K562 (cell line): Measurements from ENCODE around the gene RAB40B. TPM values are rescaled to one million over a fixed set of nuclear protein-coding genes. Genes with fewer than 3 reads are reported as not detected.

Experiments
- ATAC-seq: fragments of 200-7000 bp; cut with Tn5 transposase; 3 replicates; pipeline ENCODE4 v1.9.1; 2020; ENCODE audit warnings: moderate library complexity
- BruUV-seq: library from RNA; stranded (reverse); fragments of 400-500 nt; replicated peaks from 2 replicates; lab custom pipeline; 2021; lab: Mats Ljungman, UMichigan
- CTCF ChIA-PET: fragments of 300-600 bp; formaldehyde crosslinking; extraction: SDS; loops from one replicate; lab custom pipeline; 2021; ENCODE audit warnings: low intra/inter-chr PET ratio; lab: Yijun Ruan, JAX
- POLR2A ChIA-PET: fragments of 300-600, 350-650 bp; sonication (Branson Sonifier 250); formaldehyde crosslinking; extraction: SDS; loops from one replicate; lab custom pipeline; 2021; ENCODE audit warnings: antibody characterized with exemption, inconsistent platforms; lab: Yijun Ruan, JAX
- DNase-seq, 4 experiments: peaks; one replicate each; pipeline versions ENCODE4 v3.0.0 to v3.0.0-alpha.2; 2011 to 2018; ENCODE audit warnings: low spot score in 3 of 4, mixed read lengths in 3 of 4; ENCODE audit errors: extremely low read depth in 1 of 4
- FAIRE-seq: peaks from 2 replicates; lab custom pipeline; 2011; peaks lifted over from hg19 to GRCh38; lab: Jason Lieb, UNC
- H2AFZ ChIP-seq: 2 replicates; pipeline ENCODE4 v1.6.0; 2011; ENCODE audit warnings: low read depth, low read length, control low read depth, inconsistent platforms
- H3K27ac ChIP-seq: fragments of 200-600 bp; 3 replicates; pipeline ENCODE4 v1.8.0; 2011; ENCODE audit warnings: low read depth, mild to moderate bottlenecking, control low read depth, inconsistent platforms, low read length, moderate library complexity, mixed read lengths; ENCODE audit errors: extremely low read depth
- H3K27me3 ChIP-seq, 2 experiments: fragments of 300-600 bp in 1 of 2; 2 replicates in 1 of 2; 3 replicates in 1 of 2; pipeline versions ENCODE4 v1.6.0 to v1.8.0; 2011; ENCODE audit warnings: inconsistent platforms in 2 of 2, low read length in 2 of 2, mild to moderate bottlenecking in 1 of 2, mixed read lengths in 1 of 2, moderate library complexity in 1 of 2; ENCODE audit not compliant: control insufficient read depth in 2 of 2, insufficient read depth in 2 of 2
- H3K36me3 ChIP-seq: fragments of 300-600 bp; 3 replicates; pipeline ENCODE4 v1.8.0; 2011; ENCODE audit warnings: mild to moderate bottlenecking, low read length, inconsistent platforms; ENCODE audit not compliant: control insufficient read depth, insufficient read depth
- H3K4me1 ChIP-seq, 2 experiments: fragments of 200-600 bp in 1 of 2; replicated peaks in 1 of 2; 2 replicates in 1 of 2; 3 replicates in 1 of 2; pipeline versions ENCODE4 v1.5.1 to v1.8.0; 2011; ENCODE audit warnings: inconsistent platforms in 2 of 2, low read length in 2 of 2, mild to moderate bottlenecking in 1 of 2, mixed read lengths in 1 of 2, moderate library complexity in 1 of 2; ENCODE audit not compliant: control insufficient read depth in 2 of 2, insufficient read depth in 2 of 2
- H3K4me2 ChIP-seq: 2 replicates; pipeline ENCODE4 v1.6.1; 2011; ENCODE audit warnings: low read length, control low read depth, inconsistent platforms, mixed read lengths; ENCODE audit not compliant: insufficient read depth
- H3K4me3 ChIP-seq: fragments of 200-600 bp; sonication (generic), shearing (Covaris generic); 2 replicates; pipeline ENCODE4 v1.5.1; 2016; ENCODE audit warnings: control low read depth, inconsistent platforms
- H3K79me2 ChIP-seq: fragments of 200-600 bp; 3 replicates; pipeline ENCODE4 v1.8.0; 2011; ENCODE audit warnings: low read length, inconsistent platforms; ENCODE audit not compliant: control insufficient read depth, insufficient read depth
- H3K9ac ChIP-seq, 2 experiments: 2 replicates each; pipeline versions ENCODE4 v1.6.0 to v1.6.1; 2011; ENCODE audit warnings: low read depth in 2 of 2, low read length in 2 of 2, control low read depth in 1 of 2, inconsistent platforms in 1 of 2, mild to moderate bottlenecking in 1 of 2, mixed read lengths in 1 of 2; ENCODE audit not compliant: insufficient read depth in 1 of 2
- H3K9me1 ChIP-seq: one replicate; pipeline ENCODE4 v1.6.0; 2011; ENCODE audit warnings: inconsistent platforms, mild to moderate bottlenecking, low read length, moderate library complexity; ENCODE audit not compliant: control insufficient read depth, insufficient read depth
- H3K9me3 ChIP-seq: replicated peaks from 2 replicates; pipeline ENCODE4 v1.5.1; 2011; ENCODE audit warnings: low read depth, low read length, inconsistent platforms; ENCODE audit not compliant: control insufficient read depth, insufficient read depth
- H4K20me1 ChIP-seq: replicated peaks from 2 replicates; pipeline ENCODE4 v1.6.1; 2011; ENCODE audit warnings: low read length, inconsistent platforms, mixed read lengths; ENCODE audit not compliant: control insufficient read depth, insufficient read depth
- BACH1 ChIP-seq: fragments of 200-800 bp; sonication (Bioruptor generic); IDR thresholded peaks from 2 replicates; pipeline ENCODE4 v1.6.1; 2016; ENCODE audit warnings: missing genetic modification characterization, missing compliant biosample characterization
- BRCA1 ChIP-seq, 2 experiments: fragments of 450-650 bp in 1 of 2; sonication (generic) in 1 of 2; formaldehyde crosslinking in 1 of 2; IDR thresholded peaks; 2 replicates each; pipeline versions ENCODE4 v1.5.0 to v1.6.1; 2017 to 2020; ENCODE audit warnings: mild to moderate bottlenecking in 1 of 2, missing genetic modification reagents in 1 of 2
- CBFA2T3 ChIP-seq: fragments of 450-650 bp; IDR thresholded peaks from 2 replicates; pipeline ENCODE4 v1.6.1; 2017
- PPARD ChIP-seq: fragments of 250-450 bp; sonication (Bioruptor Pico); IDR thresholded peaks from 2 replicates; pipeline ENCODE4 v1.8.0; 2022; ENCODE audit warnings: inconsistent platforms, mild to moderate bottlenecking, moderate library complexity
- PYGO2 ChIP-seq: fragments of 450-650 bp; IDR thresholded peaks from 2 replicates; pipeline ENCODE4 v1.6.1; 2016; ENCODE audit warnings: mild to moderate bottlenecking, missing genetic modification characterization, moderate library complexity, missing compliant biosample characterization
- RB1 ChIP-seq: fragments of 450-650 bp; IDR thresholded peaks from 2 replicates; pipeline ENCODE4 v1.6.1; 2017; ENCODE audit warnings: low read depth, mild to moderate bottlenecking
- RBM25 ChIP-seq: fragments of 200-400 bp; formaldehyde crosslinking; IDR thresholded peaks from 2 replicates; pipeline ENCODE4 v1.6.1; 2018; ENCODE audit warnings: low read length, low read depth, moderate library complexity; ENCODE audit not compliant: severe bottlenecking
- SUPT5H ChIP-seq: fragments of 450-650 bp; IDR thresholded peaks from 2 replicates; pipeline ENCODE4 v1.6.1; 2016
- ZBTB7A ChIP-seq: IDR thresholded peaks from 2 replicates; pipeline ENCODE4 v1.6.1; 2011; ENCODE audit warnings: low read depth, mild to moderate bottlenecking, low read length, moderate library complexity, borderline replicate concordance; ENCODE audit not compliant: control insufficient read depth
- ZNF174 ChIP-seq: fragments of 250-450 bp; sonication (Bioruptor Pico); IDR thresholded peaks from 2 replicates; pipeline ENCODE4 v1.4.0; 2020; ENCODE audit warnings: mild to moderate bottlenecking
- ZNF217 ChIP-seq: sonication (generic); formaldehyde crosslinking; IDR thresholded peaks from 2 replicates; pipeline ENCODE4 v1.8.0; 2022; ENCODE audit warnings: mild to moderate bottlenecking, missing genetic modification reagents
- ZNF318 ChIP-seq, 2 experiments: fragments of 450-650 bp; IDR thresholded peaks; 2 replicates each; pipeline ENCODE4 v1.6.1; 2016; ENCODE audit warnings: mild to moderate bottlenecking in 2 of 2, borderline replicate concordance in 1 of 2, low read depth in 1 of 2, moderate library complexity in 1 of 2
- ZNF699 ChIP-seq: fragments of 250-450 bp; sonication (Bioruptor Pico); IDR thresholded peaks from 2 replicates; pipeline ENCODE4 v1.8.0; 2021; ENCODE audit warnings: mild to moderate bottlenecking, moderate library complexity; ENCODE audit not compliant: insufficient replicate concordance
- ZNF76 ChIP-seq: fragments of 250-450 bp; sonication (Bioruptor Pico); IDR thresholded peaks from 2 replicates; pipeline ENCODE4 v1.4.0; 2020; ENCODE audit warnings: mild to moderate bottlenecking, moderate library complexity, borderline replicate concordance
- WGBS: fragments of 100-300 bp; shearing (Covaris generic); methylation state at CpG from one replicate; pipeline ENCODE4 v1.1.6; 2016; ENCODE audit warnings: low coverage, mixed read lengths; ENCODE audit not compliant: insufficient coverage; ENCODE audit errors: missing lambda C conversion rate; 5-methylcytosine and 5-hydroxymethylcytosine counted together
- in situ Hi-C: fragments of 300-500 bp; cut with MboI; formaldehyde crosslinking; loops from 4 replicates; pipeline ENCODE4 v1.15.0; 2018; ENCODE audit warnings: inconsistent platforms, mixed read lengths
- intact Hi-C: fragments of 100-400 bp; cut with micrococcal nuclease; formaldehyde crosslinking; loops from 2 replicates; pipeline ENCODE4 v1.14.2; 2022
- polyA plus RNA-seq, 8 experiments: library from polyadenylated mRNA; depleted of rRNA in 4 of 8; stranded (reverse) in 5 of 8; unstranded in 3 of 8; fragments of >200 nt; fragmentation: Nextera tagmentation in 2 of 8; fragmentation: Illumina TruSeq in 1 of 8; extraction: Ambion mirVana in 2 of 8; extraction: Trizol in 1 of 8; gene quantifications; 2 replicates each; pipeline versions ENCODE4 v1.2.1 to v1.2.3, GENCODE V29; 2011 to 2014; ENCODE audit warnings: inconsistent platforms in 1 of 8, missing spikeins in 1 of 8
- total RNA-seq, 7 experiments: library from RNA; depleted of rRNA in 6 of 7; stranded (reverse); fragments of >200 nt in 6 of 7; fragmentation: Illumina TruSeq in 2 of 7; extraction: Trizol in 2 of 7; gene quantifications; 2 replicates each; pipeline versions ENCODE4 v1.2.1 to v1.2.3, GENCODE V29; 2011 to 2021; ENCODE audit warnings: low replicate concordance in 1 of 7

RAB40B gene
- total and polyA plus RNA-seq, 9 of the 15 experiments (the other 6 are each of a cell fraction or from before 2014, with no cell fraction given): 0.13 to 4.6 (median 1.4) TPM

DNA sequence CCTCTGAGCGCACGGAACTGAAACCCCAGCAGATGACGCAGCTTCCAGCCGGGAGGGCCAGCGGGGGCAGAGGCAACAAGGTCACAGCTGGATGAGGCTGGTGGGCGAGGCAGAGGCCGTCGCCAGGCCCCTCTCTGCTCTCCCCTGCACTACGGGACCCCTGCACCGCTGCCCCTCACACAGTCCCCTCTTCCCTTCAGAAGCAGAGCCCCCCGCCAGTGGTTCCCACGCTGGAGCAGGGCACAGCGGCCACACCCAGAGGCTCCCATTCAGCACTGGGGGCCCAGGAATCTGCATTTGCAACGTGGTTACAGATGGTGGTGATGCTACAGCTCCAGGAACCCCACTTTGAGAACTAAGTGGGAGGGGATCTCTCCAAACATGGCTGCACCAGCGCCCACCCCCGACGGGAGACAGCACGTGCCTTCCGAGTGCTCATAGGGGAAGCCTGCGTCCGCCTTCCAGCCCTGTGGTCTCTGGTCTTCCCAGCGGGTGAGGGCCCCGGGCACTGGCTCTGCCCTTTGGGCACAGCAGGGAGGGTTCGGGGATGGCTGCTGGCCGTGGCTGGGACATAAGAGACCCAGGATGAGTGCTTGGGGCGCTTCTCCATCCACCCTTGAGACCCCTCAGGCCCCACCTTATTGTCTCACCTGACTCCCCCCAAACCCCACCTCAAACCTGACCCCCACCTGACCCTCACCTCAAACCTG, 4.7 kb upstream of the RAB40B start:
- peaks cover 3% of the 10 kb centered on the region for H3K9me1 ChIP-seq
- no peaks in the 10 kb centered on the region for H3K36me3 ChIP-seq
- H3K4me3 ChIP-seq: no peak overlapping the region
- 0 out of 4 replicates have a peak overlapping the region, but pooled peaks of 1 of the 2 experiments have one; percentile 17 for H3K9ac ChIP-seq
- peaks cover 0 to 47% of the 10 kb centered on the region in 2 experiments; a peak in 3 of 5 replicates for H3K4me1 ChIP-seq
- no peak for FAIRE-seq
- no peak overlapping the region for H2AFZ ChIP-seq
- H3K79me2 ChIP-seq: no peaks in the 10 kb centered on the region
- 38% methylated on average over 23 of the region's 26 CpGs for WGBS
- ChIA-PET POLR2A (interaction anchor here (1.1 kb wide), 1 partner anchor 8 kb away, joined by 3 read pairs; no protein-coding TSS in a partner anchor), CTCF (no interaction called here)
- H3K27ac ChIP-seq: no peak overlapping the region
- BruUV-seq: no TSS peak
- DNase-seq: no peak
- H4K20me1 ChIP-seq: 0 out of 2 replicates have a peak, but pooled peaks cover 2% of the 10 kb centered on the region
- intact Hi-C loops (no loop called here), in situ Hi-C loops (no loop called here)
- no peaks in the 10 kb centered on the region for H3K9me3 ChIP-seq
- H3K27me3 ChIP-seq: peaks cover 0 to 17% of the 10 kb centered on the region in 2 experiments; a peak in 2 of 5 replicates
- no peak overlapping the region for H3K4me2 ChIP-seq
- ATAC-seq: no peak
- TF ChIP-seq ZNF174 (CRISPR knock-in tag) (no peak), RBM25 (no peak), ZNF318 (IDR thresholded peaks at IDR 0.05; ENCODE audit: borderline replicate concordance in 1 of 2, low read depth in 1 of 2) (no peak), SUPT5H (no peak), BRCA1 (IDR thresholded peaks at IDR 0.05) (no peak), BRCA1 (CRISPR knock-in tag; IDR thresholded peaks at IDR 0.05) (no peak), BACH1 (tag) (no peak), PYGO2 (tag) (no peak), ZNF217 (CRISPR knock-in tag) (no peak), ZBTB7A (0 out of 2 replicates have a peak, but pooled peaks have one; percentile 21), ZNF699 (CRISPR knock-in tag) (no peak), ZNF76 (CRISPR knock-in tag) (no peak), PPARD (no peak), CBFA2T3 (peak; percentile 25; the same call in 1 of the 2 replicates), RB1 (no peak)
